Left cardiac atrium (tissue), 4 donors: ENCODE measurements around the gene SECTM1. TPM values are rescaled to one million over a fixed set of nuclear protein-coding genes. Genes with fewer than 3 reads are reported as not detected.
A peak's percentile ranks its signal among the peaks of the same experiment; 100 is the strongest.

ENCODE experiments used
- ATAC-seq, 2 donors: fragments of 200-7000 bp; cut with Tn5 transposase; one replicate each; pipeline ENCODE4 v1.9.1; 2020; ENCODE audit warnings: mild to moderate bottlenecking in 2 of 2, moderate library complexity in 2 of 2
- DNase-seq: peaks from one replicate; pipeline ENCODE4 v3.0.0-alpha.2; 2020
- intact Hi-C, 2 donors: fragments of 100-400 bp; cut with DNase I; formaldehyde crosslinking; loops; one replicate each; pipeline versions ENCODE4 v1.14.1 to v1.15.1; 2022 to 2023
- total RNA-seq, 2 donors: library from RNA; stranded (reverse); fragmentation: NEBNext Ultra II Directional; extraction: Animal tissue kit (Norgen Biotek cat#: 25700); gene quantifications; one replicate each; pipeline ENCODE4 v1.2.1, GENCODE V29; 2021
- donor health status: DM: no; HTN: yes; CAD: no.
- donor health status: DM: no; HTN: yes; CAD: no; lungs with severe emphysema.
- donor health status: DM: yes; HTN: yes; CAD: no.
- donor health status: Dilated cardiomyopathy.

Gene SECTM1
- total RNA-seq, 2 donors from 2014 or later = 6.6 to 12.6 TPM

GRCh38 chr17:82321947-82322466, 11.6 kb downstream of the SECTM1 start:
- ATAC-seq (no peak), DNase-seq (no peak)
- intact Hi-C loops = loop anchor here (2.0 to 5.0 kb wide), 4 partner anchors 85 to 115 kb away; no protein-coding TSS in a partner anchor

- ATAC-seq = peak in 1 of 2 donors; percentile 54
- no peak for DNase-seq
- intact Hi-C loops = loop anchor here (2.0 to 5.0 kb wide), 4 partner anchors 84 to 114 kb away; no protein-coding TSS in a partner anchor
Observed at GRCh38 chr17:82320956-82321927, 12.3 kb downstream of the SECTM1 start.

- no peak for ATAC-seq
- intact Hi-C loops = loop anchor here (2.0 to 5.0 kb wide), 4 partner anchors 83 to 113 kb away; no protein-coding TSS in a partner anchor
- no peak for DNase-seq
Observed at GRCh38 chr17:82320140-82320840, 13.3 kb downstream of the SECTM1 start.

- ATAC-seq (no peak), DNase-seq (no peak)
- intact Hi-C loops = loop anchor here (2.0 to 5.0 kb wide), 4 partner anchors 82 to 113 kb away; no protein-coding TSS in a partner anchor
Observed at GRCh38 chr17:82319619-82320062, 13.9 kb downstream of the SECTM1 start.

GRCh38 chr17:82318772-82319606, 14.6 kb downstream of the SECTM1 start:
- DNase-seq (no peak), ATAC-seq (no peak)
- intact Hi-C loops = no loop called here

- DNase-seq (no peak), ATAC-seq (no peak)
- intact Hi-C loops = no loop called here
Observed at GRCh38 chr17:82318169-82318498, 15.4 kb downstream of the SECTM1 start.

GRCh38 chr17:82317394-82318168, 16.0 kb downstream of the SECTM1 start, which contains the start of gene CD7:
Gene CD7 (minus strand): TSS chr17:82317608. CDS start chr17:82317495, 113 bp downstream.
- intact Hi-C loops = no loop called here
- ATAC-seq (no peak), DNase-seq (no peak)

GRCh38 chr17:82316651-82317393, 16.7 kb downstream of the SECTM1 start:
- intact Hi-C loops = no loop called here
- DNase-seq = no peak

GRCh38 chr17:82315703-82316358, 17.7 kb downstream of the SECTM1 start:
- DNase-seq (no peak), ATAC-seq (peak; percentile 6 to 20)
- intact Hi-C loops = no loop called here

More at GRCh38 chr17:82316651-82317393, 16.7 kb downstream of the SECTM1 start:
- no peak for ATAC-seq

GRCh38 chr17:82314727-82315605, 18.6 kb downstream of the SECTM1 start:
- DNase-seq (no peak), ATAC-seq (no peak)
- intact Hi-C loops = no loop called here

GRCh38 chr17:82314012-82314726, 19.4 kb downstream of the SECTM1 start:
- intact Hi-C loops = no loop called here
- no peak for DNase-seq
- ATAC-seq = no peak

- intact Hi-C loops = no loop called here
- DNase-seq (no peak), ATAC-seq (no peak)
Observed at GRCh38 chr17:82313195-82314011, 20.2 kb downstream of the SECTM1 start.

- DNase-seq (no peak), ATAC-seq (no peak)
- intact Hi-C loops = no loop called here
Observed at GRCh38 chr17:82311971-82312370, 21.6 kb downstream of the SECTM1 start.

GRCh38 chr17:82310877-82311276, 22.7 kb downstream of the SECTM1 start:
- DNase-seq = no peak
- ATAC-seq = no peak
- intact Hi-C loops = no loop called here
